K562 (cell line): Measurements from ENCODE around the gene SPATA2L. TPM values are rescaled to one million over a fixed set of nuclear protein-coding genes. Genes with fewer than 3 reads are reported as not detected.

Source experiments
- CEBPB ChIP-seq: fragments of 450-650 bp; IDR thresholded peaks from 2 replicates; pipeline ENCODE4 v1.6.1; 2016; ENCODE audit warnings: missing genetic modification characterization, missing compliant biosample characterization
- CHD2 ChIP-seq: IDR thresholded peaks from 2 replicates; pipeline ENCODE4 v1.6.1; 2011; ENCODE audit warnings: low read depth, low read length
- CHD7 ChIP-seq: fragments of 200-600 bp; sonication (generic); IDR thresholded peaks from one replicate; pipeline ENCODE4 v1.6.1; 2012; ENCODE audit warnings: mild to moderate bottlenecking, low read depth, low read length, inconsistent platforms
- GATA2 ChIP-seq: sonication (generic); formaldehyde crosslinking; IDR thresholded peaks from 2 replicates; pipeline ENCODE4 v1.4.0; 2020; ENCODE audit warnings: mild to moderate bottlenecking, missing genetic modification reagents
- HNRNPK ChIP-seq: fragments of 200-400 bp; formaldehyde crosslinking; IDR thresholded peaks from one replicate; pipeline ENCODE4 v1.6.1; 2018; ENCODE audit warnings: mild to moderate bottlenecking, low read depth, low read length; ENCODE audit not compliant: poor library complexity, severe bottlenecking
- IFI16 ChIP-seq: fragments of 250-450 bp; sonication (Bioruptor Pico); IDR thresholded peaks from 2 replicates; pipeline ENCODE4 v2.1.2; 2022; ENCODE audit warnings: mild to moderate bottlenecking, inconsistent platforms
- PRPF4 ChIP-seq: fragments of 200-400 bp; formaldehyde crosslinking; IDR thresholded peaks from one replicate; pipeline ENCODE4 v1.6.1; 2017; ENCODE audit warnings: low read length, low read depth, mild to moderate bottlenecking; ENCODE audit not compliant: insufficient read depth, poor library complexity, severe bottlenecking
- RFX5 ChIP-seq: IDR thresholded peaks from 2 replicates; pipeline ENCODE4 v1.6.1; 2011; ENCODE audit warnings: low read depth, mild to moderate bottlenecking, improper control_type of control experiment, low read length
- SP1 ChIP-seq: sonication (generic); formaldehyde crosslinking; IDR thresholded peaks from 2 replicates; pipeline ENCODE4 v1.8.1; 2022; ENCODE audit warnings: mild to moderate bottlenecking, missing genetic modification reagents
- STAG1 ChIP-seq: sonication (generic); formaldehyde crosslinking; IDR thresholded peaks from 2 replicates; pipeline ENCODE4 v1.5.0; 2020; ENCODE audit warnings: missing genetic modification reagents, borderline replicate concordance
- TARDBP ChIP-seq: fragments of 450-650 bp; IDR thresholded peaks from 2 replicates; pipeline ENCODE4 v1.6.1; 2016
- ZBTB5 ChIP-seq: fragments of 450-650 bp; IDR thresholded peaks from 2 replicates; pipeline ENCODE4 v1.6.1; 2017; ENCODE audit warnings: antibody characterized with exemption
- ZNF280A ChIP-seq: fragments of 450-650 bp; IDR thresholded peaks from 2 replicates; pipeline ENCODE4 v1.6.1; 2018; ENCODE audit warnings: mild to moderate bottlenecking, low read depth; ENCODE audit not compliant: partially characterized antibody
- polyA plus RNA-seq, 8 experiments: library from polyadenylated mRNA; depleted of rRNA in 4 of 8; stranded (reverse) in 5 of 8; unstranded in 3 of 8; fragments of >200 nt; fragmentation: Nextera tagmentation in 2 of 8; fragmentation: Illumina TruSeq in 1 of 8; extraction: Ambion mirVana in 2 of 8; extraction: Trizol in 1 of 8; gene quantifications; 2 replicates each; pipeline versions ENCODE4 v1.2.1 to v1.2.3, GENCODE V29; 2011 to 2014; ENCODE audit warnings: inconsistent platforms in 1 of 8, missing spikeins in 1 of 8
- total RNA-seq, 7 experiments: library from RNA; depleted of rRNA in 6 of 7; stranded (reverse); fragments of >200 nt in 6 of 7; fragmentation: Illumina TruSeq in 2 of 7; extraction: Trizol in 2 of 7; gene quantifications; 2 replicates each; pipeline versions ENCODE4 v1.2.1 to v1.2.3, GENCODE V29; 2011 to 2021; ENCODE audit warnings: low replicate concordance in 1 of 7

The SPATA2L gene
- total and polyA plus RNA-seq, 9 of the 15 experiments (the other 6 are each of a cell fraction or from before 2014, with no cell fraction given): 0.13 to 19.2 (median 4.8) TPM; not detected in 1

- TF ChIP-seq ZBTB5: no peak
- TF ChIP-seq CHD2: peak; percentile 39; the same call in 1 of the 2 replicates
- no peak for TF ChIP-seq GATA2
- TF ChIP-seq SP1 (CRISPR knock-in tag): peak; percentile 84
- no peak for TF ChIP-seq CHD7
- peak; percentile 82; the same call in 1 of the 2 replicates for TF ChIP-seq RFX5
- no peak; the same call in 1 of the 2 replicates for TF ChIP-seq STAG1 (CRISPR knock-in tag)
- TF ChIP-seq HNRNPK: no peak
- no peak for TF ChIP-seq ZNF280A
- no peak for TF ChIP-seq CEBPB (tag)
- peak; percentile 85; the same call in 1 of the 2 replicates for TF ChIP-seq TARDBP
- TF ChIP-seq PRPF4: no peak
- no peak for TF ChIP-seq IFI16
These were observed 1.3 kb downstream of the SPATA2L start (continued) for GRCh38 chr16:89700100-89700648.
